HG02571 (cell line): ENCODE data around the gene SH3BP5.

Experiments used
- ATAC-seq: cut with Tn5 transposase; IDR thresholded peaks from one replicate; pipeline ENCODE4 v1.9.1; 2021; ENCODE audit warnings: mild to moderate bottlenecking, moderate library complexity; ENCODE audit not compliant: unreplicated experiment

Gene SH3BP5

DNA sequence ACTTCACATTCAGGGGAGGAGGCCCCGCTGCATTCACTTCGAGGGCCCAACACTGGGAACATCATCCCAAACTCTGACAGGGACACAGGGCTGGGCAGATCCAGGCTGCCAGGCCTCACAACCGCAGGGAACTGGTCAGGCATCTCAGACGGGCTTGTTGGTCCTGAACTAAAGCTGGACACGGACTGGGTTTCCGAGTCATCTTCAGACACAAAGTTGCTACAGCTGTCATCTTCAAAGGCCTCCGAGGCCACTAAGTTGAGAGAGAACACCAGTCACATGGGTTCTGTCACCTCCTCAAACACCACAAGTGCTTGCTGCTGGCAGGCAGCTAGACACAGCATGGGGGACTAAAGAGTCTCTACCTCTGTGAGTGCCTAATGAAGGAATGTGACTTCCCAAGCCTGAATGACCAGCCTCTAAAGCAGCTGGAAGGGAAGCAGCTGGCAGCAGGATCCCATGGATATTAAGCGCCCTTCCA, 75.5 kb downstream of the SH3BP5 start:
- no peak for ATAC-seq

DNA sequence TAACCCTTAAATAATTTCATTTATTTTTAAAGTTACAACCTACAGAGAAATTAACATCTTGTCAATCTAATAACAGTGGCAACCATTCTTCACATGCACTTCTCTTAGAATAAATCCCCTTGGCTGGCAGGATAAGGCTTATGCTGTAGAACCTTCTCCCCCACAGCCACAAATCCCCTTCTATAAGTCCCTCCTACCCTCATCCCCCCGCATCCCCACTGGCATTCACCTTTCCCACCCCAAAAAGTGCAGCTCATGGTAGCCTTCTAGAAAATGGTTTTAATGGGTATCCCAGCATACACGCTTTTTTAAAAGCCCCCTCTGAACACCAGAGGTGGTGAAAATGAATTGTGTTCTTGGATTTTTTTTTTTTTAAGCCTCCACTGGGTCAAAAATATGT, 77.2 kb downstream of the SH3BP5 start:
- ATAC-seq: no peak

DNA sequence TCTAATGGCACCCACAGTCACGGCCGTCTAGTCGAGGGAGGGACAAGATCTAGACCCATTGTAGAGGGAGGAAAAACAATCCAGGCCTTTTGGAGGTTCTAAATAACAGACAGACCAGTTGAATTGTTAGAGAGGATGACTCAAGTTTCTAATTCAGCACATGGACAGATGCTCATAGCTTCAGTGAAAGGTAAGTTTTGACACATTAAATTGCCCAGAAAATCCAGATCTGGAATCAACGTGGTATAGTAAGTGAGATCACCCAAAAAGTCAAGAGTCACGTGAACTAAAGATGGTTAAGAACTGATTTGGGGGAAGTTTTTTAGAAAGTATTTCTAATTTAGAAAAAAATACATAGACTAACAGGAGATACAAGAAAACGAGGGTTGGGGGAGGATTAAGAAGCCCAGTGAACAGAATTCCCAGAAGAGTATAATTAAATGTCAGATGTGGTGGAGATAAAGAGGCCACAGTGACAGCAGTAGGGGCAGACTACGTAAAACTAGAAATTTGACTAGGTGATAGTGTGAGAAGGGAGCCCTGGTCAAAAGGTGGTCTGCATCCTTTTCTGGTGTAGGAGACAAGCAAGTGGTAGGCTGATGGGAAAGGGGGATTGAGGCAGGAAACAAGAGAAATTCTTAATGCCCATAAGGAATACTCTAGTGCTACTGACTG, 79.2 kb downstream of the SH3BP5 start:
- ATAC-seq: no peak

DNA sequence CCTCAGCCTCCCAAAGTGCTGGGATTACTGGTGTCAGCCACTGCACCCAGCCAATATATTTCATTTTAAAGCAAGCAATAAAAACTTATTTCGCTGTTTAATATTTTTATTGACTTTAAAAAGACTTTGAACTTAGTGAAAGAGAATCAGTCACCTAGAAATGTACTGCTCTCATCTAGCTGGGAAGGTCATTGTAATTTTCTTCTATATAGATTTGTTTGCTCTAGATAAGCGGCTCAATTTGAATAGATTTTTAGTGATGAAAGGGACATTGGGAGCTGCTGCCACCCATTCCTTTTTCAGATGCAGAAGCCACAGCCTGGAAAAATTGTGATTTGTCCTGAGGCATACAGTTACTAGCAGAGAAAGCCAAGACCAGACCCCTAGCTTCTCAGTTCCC, 86.2 kb downstream of the SH3BP5 start:
- ATAC-seq: no peak

DNA sequence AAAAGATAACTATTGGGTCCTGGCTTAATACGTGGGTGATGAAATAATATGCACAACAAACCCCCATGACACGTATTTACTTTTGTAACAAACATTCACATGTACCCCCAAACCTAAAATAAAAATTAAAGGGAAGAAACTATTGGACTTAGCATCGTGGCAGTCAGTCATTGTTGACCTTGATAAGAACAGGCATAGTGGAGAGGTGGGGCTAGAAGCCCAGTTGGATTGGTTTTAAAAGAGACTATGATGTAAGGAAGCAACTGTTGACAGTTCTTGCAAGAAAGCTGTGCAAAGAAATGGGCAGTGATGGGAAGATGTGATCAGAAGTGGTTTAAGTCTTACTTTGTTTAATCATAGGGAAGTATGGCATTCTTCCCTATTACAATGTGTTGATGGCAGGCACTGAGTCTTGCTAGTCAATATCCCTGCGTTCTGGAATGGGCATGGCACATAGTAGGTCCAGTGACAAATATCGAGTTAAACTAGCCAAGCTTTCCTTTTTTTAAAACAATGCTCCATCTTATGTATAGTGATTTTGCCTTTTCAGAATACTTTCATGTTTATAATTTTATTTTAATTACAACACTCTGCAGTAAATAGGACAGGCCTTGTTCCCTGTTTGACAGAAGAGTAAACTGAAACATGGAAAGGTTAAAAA, 88.4 kb downstream of the SH3BP5 start:
- no peak for ATAC-seq

DNA sequence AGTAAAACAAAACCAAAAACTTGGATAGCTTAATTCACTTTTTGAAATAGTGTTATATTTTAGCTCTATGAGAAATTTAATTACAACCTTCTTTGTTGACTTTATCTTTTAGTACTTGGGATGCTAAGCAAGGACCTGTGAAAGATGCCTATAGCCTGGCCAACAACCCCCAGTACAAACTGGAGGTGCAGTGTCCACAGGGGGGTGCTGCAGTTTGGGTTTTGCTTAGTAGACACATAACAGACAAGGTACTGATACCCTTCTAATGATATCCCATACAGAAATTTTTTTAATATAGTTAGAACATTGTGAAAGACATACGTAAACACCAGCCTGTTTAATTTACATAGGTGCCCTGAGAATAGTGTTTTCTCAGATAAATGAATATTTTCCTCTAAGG, 91.0 kb downstream of the SH3BP5 start:
- ATAC-seq: no peak

DNA sequence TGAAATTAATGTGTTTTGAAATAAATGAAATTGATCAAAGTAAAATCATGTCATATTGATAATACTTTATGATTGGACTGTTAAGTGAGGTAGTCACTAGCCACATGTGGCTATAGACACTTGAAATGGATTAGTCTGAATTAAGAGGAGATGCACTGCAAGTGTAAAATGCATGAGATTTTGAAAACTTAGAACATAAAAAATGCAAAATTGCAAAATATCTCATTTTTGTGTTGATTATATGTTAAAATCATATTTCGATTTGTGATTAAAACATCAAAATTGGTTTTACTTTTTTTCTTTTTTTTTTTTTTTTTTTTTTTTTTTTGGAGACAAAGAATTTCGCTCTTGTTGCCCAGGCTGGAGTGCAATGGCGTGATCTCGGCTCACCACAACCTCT, 103.1 kb downstream of the SH3BP5 start:
- ATAC-seq: no peak

DNA sequence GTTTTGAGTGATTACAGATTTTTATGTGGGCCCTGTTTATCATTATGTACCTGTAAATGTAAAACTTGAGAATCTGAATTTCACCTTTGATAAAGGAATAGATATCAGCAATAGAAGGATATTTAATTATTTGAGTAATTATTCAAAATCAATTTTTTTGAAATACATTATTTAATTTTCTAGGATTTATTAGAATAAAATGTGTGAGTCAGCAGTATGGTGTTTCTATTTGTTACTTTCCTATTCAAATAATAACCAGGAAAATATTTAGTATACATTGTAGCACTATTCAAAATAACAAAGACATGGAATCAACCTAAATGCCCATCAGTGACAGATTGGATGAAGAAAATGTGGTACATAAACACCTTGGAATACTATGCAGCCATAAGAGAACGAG, 104.2 kb downstream of the SH3BP5 start:
- ATAC-seq: no peak

DNA sequence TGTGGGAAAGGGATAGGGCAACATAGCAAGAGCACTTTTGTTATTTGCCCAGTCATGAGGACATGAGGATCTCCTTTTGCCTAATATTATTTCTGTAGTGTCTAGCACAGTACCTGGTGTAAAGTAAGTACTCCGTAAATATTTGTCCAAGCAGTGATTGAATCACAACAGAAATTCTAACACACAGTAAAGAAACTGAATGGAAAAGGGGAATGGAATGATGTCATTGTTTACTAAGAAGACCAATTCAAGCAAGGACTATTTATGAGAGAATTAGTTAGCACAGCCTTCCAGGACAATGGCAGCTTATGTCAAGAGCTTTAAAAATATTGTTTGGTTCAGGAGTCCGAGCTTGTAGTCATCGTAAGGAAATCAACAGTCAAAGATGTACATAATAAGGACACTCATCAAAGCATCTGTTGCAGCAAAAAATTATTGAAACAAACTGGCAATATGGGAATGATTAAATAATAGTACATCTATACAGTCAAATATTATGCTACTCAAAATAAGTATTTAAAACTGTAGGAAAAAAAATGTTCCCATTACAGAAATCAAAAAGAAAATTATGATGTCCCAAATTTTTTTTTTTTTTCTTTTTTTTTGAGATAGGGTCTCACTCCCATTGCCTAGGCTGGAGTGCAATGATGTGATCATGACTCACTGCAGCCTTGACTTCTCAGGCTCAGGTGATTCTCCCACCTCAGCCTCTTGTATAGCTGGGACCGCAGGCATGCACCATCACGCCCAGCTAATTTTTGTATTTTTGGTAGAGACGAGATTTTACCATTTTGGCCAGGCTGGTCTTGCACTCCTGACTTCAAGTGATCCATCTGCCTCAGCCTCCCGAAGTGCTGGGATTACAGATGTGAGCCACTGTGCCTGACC, 108.5 kb downstream of the SH3BP5 start:
- ATAC-seq: no peak

DNA sequence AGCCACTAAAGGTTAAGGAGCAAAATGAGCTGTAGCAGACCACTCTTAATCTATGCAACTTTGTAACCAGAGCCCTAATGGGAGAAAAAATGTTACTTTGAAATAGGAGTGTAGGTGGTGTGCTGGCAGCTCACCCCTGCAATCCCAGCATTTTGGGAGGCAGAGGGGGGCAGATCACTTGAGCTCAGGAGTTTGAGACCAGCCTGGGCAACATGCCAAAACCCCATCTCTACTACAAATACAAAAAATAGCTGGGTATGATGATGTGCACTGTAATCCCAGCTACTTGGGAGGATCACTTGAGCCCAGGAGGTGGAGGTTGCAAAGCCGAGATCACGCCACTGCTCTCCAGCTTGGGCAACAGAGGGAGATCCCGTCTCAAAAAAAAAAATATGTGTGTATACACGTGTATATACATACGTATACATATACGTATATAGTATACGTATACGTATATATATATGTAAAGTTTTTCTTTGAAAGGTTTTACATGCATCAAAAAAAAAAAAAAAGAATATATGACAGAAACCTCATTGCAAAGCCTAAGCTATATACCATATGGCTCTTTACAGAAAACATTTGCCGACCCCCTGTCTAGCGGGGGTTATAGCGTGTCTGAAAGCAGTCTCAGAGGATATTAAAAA, 110.7 kb downstream of the SH3BP5 start:
- no peak for ATAC-seq

DNA sequence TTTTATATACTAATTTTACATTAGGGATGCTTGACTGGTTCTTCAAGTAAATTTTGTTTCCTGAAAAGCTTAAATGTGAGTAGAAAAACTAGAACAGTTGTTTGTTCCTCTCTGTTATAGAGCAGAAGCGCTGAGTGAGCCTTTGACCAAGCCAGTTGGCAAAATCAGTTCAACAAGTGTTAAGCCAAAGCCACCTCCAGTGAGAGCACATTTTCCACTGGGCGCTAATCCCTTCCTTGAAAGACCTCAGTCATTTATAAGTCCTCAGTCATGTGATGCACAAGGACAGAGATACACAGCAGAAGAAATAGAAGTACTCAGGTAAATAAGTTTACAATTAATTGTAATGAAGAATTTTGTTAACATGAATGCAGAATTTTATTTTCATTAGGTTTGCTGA, 111.7 kb downstream of the SH3BP5 start:
- no peak for ATAC-seq

DNA sequence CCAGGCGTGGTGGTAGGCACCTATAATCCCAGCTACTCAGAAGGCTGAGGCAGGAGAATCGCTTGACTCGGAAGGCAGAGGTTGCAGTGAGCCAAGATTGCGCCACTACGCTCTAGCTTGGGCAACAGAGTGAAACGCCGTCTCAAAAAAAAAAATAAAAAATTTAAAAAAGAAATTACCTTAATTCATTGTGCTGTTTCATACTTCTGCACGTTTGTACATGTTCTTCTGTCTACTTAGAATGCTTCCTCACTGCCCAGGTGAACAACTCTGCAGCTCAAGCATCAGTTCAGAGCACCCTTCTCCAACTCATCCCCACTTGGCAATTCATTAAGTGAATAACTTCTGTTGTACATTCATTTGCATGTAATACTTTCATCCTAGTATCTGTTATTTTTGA, 112.3 kb downstream of the SH3BP5 start:
- ATAC-seq: no peak

DNA sequence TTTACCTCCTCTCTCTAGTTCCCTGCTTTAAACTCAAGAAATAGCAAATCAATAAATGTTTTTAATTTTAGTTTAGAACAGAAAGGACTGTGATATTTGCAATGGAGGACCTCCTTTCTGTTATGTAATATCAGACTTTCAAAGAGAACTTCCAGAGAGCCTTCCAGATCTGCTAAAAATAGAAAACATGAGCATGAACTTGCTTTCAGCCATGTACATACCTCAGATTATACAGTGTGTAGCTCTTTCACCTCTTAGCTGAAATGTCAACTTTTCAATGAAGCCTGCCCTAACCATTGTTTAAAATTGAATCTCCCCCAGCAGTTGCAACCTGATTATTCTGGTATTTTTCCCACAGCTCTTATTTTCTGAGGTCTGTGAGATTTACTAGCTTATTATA, 113.7 kb downstream of the SH3BP5 start:
- no peak for ATAC-seq

DNA sequence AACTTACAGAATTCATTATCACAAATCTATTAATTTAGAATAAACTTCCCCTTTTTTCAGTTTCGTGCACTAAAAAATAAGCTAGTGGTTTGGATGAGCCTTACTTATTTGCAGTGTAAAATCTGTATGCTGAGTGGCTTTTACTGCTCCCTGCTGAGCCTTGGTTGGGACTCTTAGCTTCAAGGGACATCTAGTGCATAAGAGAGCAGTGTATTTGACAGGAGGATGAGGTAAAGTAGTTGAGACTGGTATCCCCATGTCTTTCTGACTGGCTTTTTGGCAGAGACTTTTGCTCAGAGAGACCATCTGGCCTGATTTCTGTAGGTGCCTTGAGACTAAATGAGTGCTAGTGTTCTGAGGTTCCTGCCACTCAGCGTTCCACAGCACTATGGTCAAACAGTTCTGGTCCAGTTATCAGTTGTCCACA, 114.5 kb downstream of the SH3BP5 start:
- no peak for ATAC-seq

DNA sequence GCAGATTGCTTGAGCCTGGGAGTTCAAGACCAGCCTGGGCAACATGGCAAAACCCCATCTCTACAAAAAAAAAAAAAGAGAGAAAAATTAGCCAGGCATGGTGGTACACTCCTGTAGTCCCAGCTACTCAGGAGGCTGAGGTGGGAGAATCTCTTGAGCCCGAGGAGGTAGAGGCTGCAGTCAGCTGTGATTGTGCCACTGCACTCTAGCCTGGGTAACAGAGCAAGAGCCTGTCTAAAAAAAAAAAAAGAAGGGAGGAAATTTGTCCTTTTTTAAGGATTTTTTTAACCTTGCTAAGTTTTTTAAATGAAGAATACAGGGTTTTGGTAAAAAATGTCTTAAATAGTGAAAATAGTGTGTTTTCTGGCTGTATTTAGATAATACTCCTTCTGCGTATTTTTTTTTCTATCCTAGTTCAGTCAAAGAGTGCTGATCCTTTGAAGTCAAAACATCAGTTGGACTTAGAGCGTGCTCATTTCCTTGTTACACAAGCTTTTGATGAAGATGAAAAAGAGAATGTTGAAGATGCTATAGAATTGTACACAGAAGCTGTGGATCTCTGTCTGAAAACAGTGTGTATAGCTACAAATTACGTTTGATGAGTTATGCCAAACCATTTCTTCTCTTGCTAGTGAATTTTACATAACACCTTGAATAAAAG, 115.2 kb downstream of the SH3BP5 start:
- ATAC-seq: no peak

DNA sequence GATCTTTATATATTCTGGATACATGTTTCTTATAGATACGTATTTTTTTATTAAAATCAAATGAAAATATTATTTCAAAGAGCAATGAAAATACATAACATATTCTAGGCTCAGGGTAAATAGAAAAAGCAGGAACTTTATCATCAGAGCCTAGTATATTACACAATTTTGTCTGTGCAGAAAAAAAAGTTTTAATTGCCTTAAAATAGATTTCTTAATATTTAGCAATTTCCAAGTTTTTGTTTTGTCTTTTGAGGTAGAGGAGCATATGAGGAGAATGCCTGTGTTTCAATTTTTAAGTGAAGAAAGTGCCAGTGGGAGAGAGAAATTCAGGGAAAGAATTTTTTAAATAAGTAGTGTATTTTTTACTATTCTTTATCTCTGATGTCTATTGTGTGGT, 115.9 kb downstream of the SH3BP5 start:
- no peak for ATAC-seq

DNA sequence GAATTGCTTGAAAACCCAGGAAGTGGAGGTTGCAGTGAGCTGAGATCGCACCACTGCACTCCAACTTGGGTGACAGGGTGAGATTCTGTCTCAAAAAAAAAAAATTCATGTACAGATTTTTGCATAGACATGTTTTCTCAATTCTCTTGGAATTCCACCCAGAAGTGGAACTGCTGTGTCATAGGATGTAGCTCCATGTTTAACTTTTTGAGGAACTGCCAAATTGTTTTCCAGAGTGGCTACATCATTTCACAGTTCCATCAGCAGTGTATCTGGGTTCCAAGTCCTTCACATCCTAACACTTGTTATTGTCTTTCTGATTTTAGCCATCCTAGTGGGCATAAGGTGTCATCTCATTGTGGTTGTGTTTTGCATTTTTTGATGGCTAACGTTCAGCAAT, 116.4 kb downstream of the SH3BP5 start:
- no peak for ATAC-seq

DNA sequence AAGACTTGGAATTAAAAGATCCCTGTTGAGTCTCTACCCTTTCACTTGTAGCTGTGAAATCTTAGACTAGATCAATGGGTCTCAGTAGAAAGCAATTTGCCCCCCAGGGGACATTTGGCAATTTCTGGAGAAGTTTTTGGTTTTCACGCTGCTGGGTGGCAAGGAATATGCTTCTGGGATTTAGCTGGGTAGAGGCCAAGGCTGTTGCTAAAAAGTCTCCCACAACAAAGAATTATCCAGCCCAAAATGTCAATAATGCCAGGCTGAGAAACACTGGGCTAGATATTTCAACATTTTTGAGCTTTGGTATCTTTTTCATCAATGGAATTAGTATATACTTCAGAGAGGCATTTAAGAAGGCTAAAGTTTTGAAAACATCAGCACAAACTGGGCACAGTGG, 117.6 kb downstream of the SH3BP5 start:
- no peak for ATAC-seq

DNA sequence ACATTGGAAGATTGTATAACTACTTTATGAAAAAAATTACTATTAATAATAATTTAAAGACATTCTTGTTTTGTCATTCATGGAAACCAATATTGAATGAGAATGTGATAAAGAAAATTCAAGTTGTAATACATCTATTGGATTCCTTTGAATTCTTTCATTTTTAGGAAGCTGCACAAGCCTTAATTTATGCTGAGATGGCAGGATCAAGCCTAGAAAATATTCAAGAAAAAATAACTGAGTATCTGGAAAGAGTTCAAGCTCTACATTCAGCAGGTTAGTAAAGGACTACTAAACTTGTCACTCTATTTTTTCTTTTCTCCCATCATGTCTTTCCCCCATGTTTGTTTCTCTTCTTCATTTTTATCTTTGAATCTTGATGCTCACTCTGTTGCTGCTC, 120.4 kb downstream of the SH3BP5 start:
- no peak for ATAC-seq

DNA sequence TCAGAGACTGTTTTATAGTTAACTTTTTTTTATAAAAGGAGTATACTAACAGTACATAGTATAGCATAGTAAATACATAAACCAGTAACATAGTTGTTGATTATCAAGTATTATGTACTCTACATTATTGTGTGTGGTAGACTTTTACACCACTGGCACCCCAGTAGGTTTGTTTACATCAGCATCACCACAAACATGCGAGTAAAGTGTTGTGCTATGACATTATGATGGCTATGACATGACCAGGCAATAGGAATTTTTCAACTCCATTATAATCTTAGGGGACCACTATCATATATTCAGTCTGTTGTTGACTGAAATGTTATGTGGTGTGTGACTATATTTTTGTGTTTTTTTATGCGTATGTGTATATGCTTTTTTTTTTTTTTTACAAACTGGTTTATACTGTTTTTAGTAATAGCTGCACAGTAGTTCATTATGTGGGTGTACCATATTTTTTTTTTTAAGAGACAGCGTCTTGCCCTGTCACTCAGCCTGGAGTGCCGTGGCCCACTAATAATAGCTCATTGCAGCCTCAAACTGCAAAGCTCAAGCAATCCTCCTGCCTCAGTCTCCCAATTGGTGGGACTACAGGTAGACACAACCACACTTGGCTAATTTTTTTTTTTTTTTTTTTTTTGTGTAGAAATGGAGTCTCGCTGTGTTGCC, 124.4 kb downstream of the SH3BP5 start:
- ATAC-seq: no peak
